Heart left ventricle (tissue), 16 donors: ENCODE measurements around the gene STYX. TPM values are rescaled to one million over a fixed set of nuclear protein-coding genes. Genes with fewer than 3 reads are reported as not detected.
"Not testable (repeated sequence)": the region's sequence is repeated elsewhere in the genome, so short reads cannot be mapped to it uniquely, and the experiment has no call there.

Experiments used
- ATAC-seq, 4 donors: fragments of 200-7000 bp; cut with Tn5 transposase; one replicate each; pipeline ENCODE4 v1.9.1; 2020 to 2022; ENCODE audit warnings: moderate library complexity in 4 of 4, mild to moderate bottlenecking in 3 of 4, moderate number of reproducible peaks in 1 of 4
- DNase-seq, 5 donors: peaks; one replicate each; pipeline ENCODE4 v3.0.0-alpha.2; 2020
- H3K27ac ChIP-seq, 12 donors: fragments of 200-600 bp; sonication (generic) in 4 of 12; one replicate each; pipeline versions ENCODE4 v1.5.0 to v1.8.0; 2016 to 2022; ENCODE audit warnings: mild to moderate bottlenecking in 2 of 12
- H3K27me3 ChIP-seq, 9 donors: fragments of 200-600 bp; sonication (generic) in 2 of 9; one replicate each; pipeline versions ENCODE4 v1.5.1 to v1.8.0; 2016 to 2022; ENCODE audit warnings: mild to moderate bottlenecking in 3 of 9
- H3K36me3 ChIP-seq, 9 donors: fragments of 200-600 bp; sonication (generic) in 2 of 9; one replicate each; pipeline versions ENCODE4 v1.5.0 to v1.8.0; 2018 to 2022; ENCODE audit warnings: mild to moderate bottlenecking in 2 of 9
- H3K4me1 ChIP-seq, 12 donors: fragments of 200-600 bp; sonication (generic) in 4 of 12; one replicate each; pipeline versions ENCODE4 v1.5.0 to v1.8.0; 2016 to 2022; ENCODE audit warnings: mild to moderate bottlenecking in 3 of 12
- H3K4me3 ChIP-seq, 12 donors: fragments of 200-600 bp; sonication (generic) in 4 of 12; one replicate each; pipeline versions ENCODE4 v1.5.0 to v1.8.0; 2017 to 2022; ENCODE audit warnings: mild to moderate bottlenecking in 9 of 12, moderate library complexity in 4 of 12
- H3K9me3 ChIP-seq, 12 donors: fragments of 200-600 bp; sonication (generic) in 4 of 12; one replicate each; pipeline versions ENCODE4 v1.5.0 to v1.8.0; 2016 to 2022; ENCODE audit warnings: mild to moderate bottlenecking in 1 of 12
- POLR2A ChIP-seq, 2 donors: fragments of 450-650 bp; IDR thresholded peaks; one replicate each; pipeline ENCODE4 v1.6.1; 2017; ENCODE audit warnings: antibody characterized with exemption in 2 of 2, mild to moderate bottlenecking in 2 of 2, moderate library complexity in 2 of 2
- WGBS, 4 donors: extraction: QIAGEN DNeasy Blood & Tissue Kit in 2 of 4; methylation state at CpG; one replicate each; pipeline versions ENCODE4 v1.1.5 to v1.1.7; 2013 to 2018; 5-methylcytosine and 5-hydroxymethylcytosine counted together
- intact Hi-C, 10 donors: fragments of 100-400 bp; cut with DNase I; formaldehyde crosslinking; loops; one replicate each; pipeline versions ENCODE4 v1.11.1 to v1.14.2; 2022
- polyA plus RNA-seq, 2 donors: library from polyadenylated mRNA; stranded (reverse); fragments of 200-250 nt; gene quantifications; one replicate each; pipeline ENCODE4 v1.2.3, GENCODE V29; 2013
- total RNA-seq, 9 donors: library from RNA; depleted of rRNA in 2 of 9; stranded (reverse); fragments of >200 nt in 2 of 9; fragmentation: NEBNext Ultra II Directional in 3 of 9; extraction: Animal tissue kit (Norgen Biotek cat#: 25700) in 3 of 9; gene quantifications; one replicate each; pipeline versions ENCODE4 v1.1.0 to v1.2.4, GENCODE V29; 2016 to 2023
- TF ChIP-seq, protein P1 (sequence below), 12 donors: fragments of 200-600 bp; sonication (generic) in 4 of 12; IDR thresholded peaks; one replicate each; pipeline versions ENCODE4 v1.5.0 to v1.8.0; 2018 to 2022; ENCODE audit warnings: antibody characterized with exemption in 12 of 12, mild to moderate bottlenecking in 5 of 12
- donor health status: ischemic (EF 13 %, LVEDD 7.1; RV severe dilation, severe dysfunction).
- donor health status: healthy with polysubstance abuse.
- donor health status: DM: no; HTN: yes; CAD: no.
- donor health status: DM: no; HTN: no; CAD: no.
- donor health status: ischemic (EF 25% LVEDD 6.9; RV normal size, moderate dysfunction).
- donor health status: ischemic (EF 25% LVEDD 5.7; RV mildly dilated, moderate dysfunction).
- donor health status: healthy.
- donor health status: DM: yes; HTN: yes; CAD: no.
- donor health status: ischemic (EF 35%, LVEDD 5.7; RV mildly dilated, moderate dysfunction).
- donor health status: nonischemic (EF 11% LVEDD 7.7; RV severe dilation, severe dysfunction).
- donor health status: DM: yes; HTN: yes; CAD: no.
- donor health status: PGD.
- donor health status: ischemic (EF 29% LVEDD 5.4; RV normal size, mild dysfunction).
- donor health status: nonischemic (EF 23%, LVEDD 6.1; RV moderate dilation, normal function).

The STYX gene
- total and polyA plus RNA-seq, 11 donors = 3.5 to 16.5 (median 12.7) TPM

- intact Hi-C loops = no loop called here
- 96% methylated on average over 4 of the region's 4 CpGs for WGBS, 4 donors
- ATAC-seq (no peak), DNase-seq (no peak)
- Histone ChIP-seq H3K9me3 (no peaks in the 10 kb centered on the region), H3K27ac (no peak overlapping the region), H3K27me3 (no peaks in the 10 kb centered on the region), H3K36me3 (peaks cover 2 to 100% (median 98%) of the 10 kb centered on the region in 9 donors), H3K4me3 (no peak overlapping the region), H3K4me1 (peaks cover 0 to 8% (median 0%) of the 10 kb centered on the region in 12 donors)
- TF ChIP-seq POLR2A (IDR thresholded peaks at IDR 0.05) = no peak
- TF ChIP-seq, protein P1, sequence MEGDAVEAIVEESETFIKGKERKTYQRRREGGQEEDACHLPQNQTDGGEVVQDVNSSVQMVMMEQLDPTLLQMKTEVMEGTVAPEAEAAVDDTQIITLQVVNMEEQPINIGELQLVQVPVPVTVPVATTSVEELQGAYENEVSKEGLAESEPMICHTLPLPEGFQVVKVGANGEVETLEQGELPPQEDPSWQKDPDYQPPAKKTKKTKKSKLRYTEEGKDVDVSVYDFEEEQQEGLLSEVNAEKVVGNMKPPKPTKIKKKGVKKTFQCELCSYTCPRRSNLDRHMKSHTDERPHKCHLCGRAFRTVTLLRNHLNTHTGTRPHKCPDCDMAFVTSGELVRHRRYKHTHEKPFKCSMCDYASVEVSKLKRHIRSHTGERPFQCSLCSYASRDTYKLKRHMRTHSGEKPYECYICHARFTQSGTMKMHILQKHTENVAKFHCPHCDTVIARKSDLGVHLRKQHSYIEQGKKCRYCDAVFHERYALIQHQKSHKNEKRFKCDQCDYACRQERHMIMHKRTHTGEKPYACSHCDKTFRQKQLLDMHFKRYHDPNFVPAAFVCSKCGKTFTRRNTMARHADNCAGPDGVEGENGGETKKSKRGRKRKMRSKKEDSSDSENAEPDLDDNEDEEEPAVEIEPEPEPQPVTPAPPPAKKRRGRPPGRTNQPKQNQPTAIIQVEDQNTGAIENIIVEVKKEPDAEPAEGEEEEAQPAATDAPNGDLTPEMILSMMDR (IDR thresholded peaks at IDR 0.05) = no peak
Observed at GRCh38 chr14:52723514-52724359, 6.2 kb upstream of the STYX start.

DNA sequence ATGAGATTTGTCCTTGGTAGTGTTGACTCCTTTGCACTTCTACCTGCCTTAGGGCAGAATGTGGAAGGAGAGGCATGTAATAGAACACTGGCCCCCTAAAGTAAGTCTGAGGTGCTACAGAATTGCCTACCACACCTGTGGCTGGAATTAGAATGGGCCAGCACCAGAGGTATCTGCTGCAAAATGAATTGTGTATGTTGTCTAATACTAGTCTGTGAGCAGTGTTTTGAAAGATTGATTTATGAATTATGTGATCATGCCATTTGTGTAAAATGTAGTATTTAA lies 5.7 kb upstream of the STYX start:
- Histone ChIP-seq H3K27me3 (no peaks in the 10 kb centered on the region), H3K27ac (no peak overlapping the region), H3K4me3 (no peak overlapping the region), H3K36me3 (peaks cover 2 to 100% (median 94%) of the 10 kb centered on the region in 9 donors), H3K9me3 (no peaks in the 10 kb centered on the region), H3K4me1 (peaks cover 0 to 8% (median 1%) of the 10 kb centered on the region in 12 donors)
- ATAC-seq = no peak
- no peak for DNase-seq
- TF ChIP-seq, protein P1 (IDR thresholded peaks at IDR 0.05) = no peak
- no peak for TF ChIP-seq POLR2A (IDR thresholded peaks at IDR 0.05)
- intact Hi-C loops = no loop called here

DNA sequence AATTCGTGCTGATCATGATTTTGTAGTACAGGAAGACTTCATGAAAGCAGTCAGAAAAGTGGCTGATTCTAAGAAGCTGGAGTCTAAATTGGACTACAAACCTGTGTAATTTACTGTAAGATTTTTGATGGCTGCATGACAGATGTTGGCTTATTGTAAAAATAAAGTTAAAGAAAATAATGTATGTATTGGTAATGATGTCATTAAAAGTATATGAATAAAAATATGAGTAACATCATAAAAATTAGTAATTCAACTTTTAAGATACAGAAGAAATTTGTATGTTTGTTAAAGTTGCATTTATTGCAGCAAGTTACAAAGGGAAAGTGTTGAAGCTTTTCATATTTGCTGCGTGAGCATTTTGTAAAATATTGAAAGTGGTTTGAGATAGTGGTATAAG lies 2.5 kb upstream of the STYX start:
- H3K4me1 ChIP-seq = peaks cover 0 to 17% (median 12%) of the 10 kb centered on the region in 12 donors
- H3K4me3 ChIP-seq, H3K27me3 ChIP-seq, DNase-seq, intact Hi-C loops, H3K27ac ChIP-seq, ATAC-seq, H3K9me3 ChIP-seq: not testable (repeated sequence)
- H3K36me3 ChIP-seq = peaks cover 2 to 68% (median 62%) of the 10 kb centered on the region in 9 donors
- WGBS, 4 donors = 95 to 98% (median 97%) methylated on average over 2 of the region's 2 CpGs

DNA sequence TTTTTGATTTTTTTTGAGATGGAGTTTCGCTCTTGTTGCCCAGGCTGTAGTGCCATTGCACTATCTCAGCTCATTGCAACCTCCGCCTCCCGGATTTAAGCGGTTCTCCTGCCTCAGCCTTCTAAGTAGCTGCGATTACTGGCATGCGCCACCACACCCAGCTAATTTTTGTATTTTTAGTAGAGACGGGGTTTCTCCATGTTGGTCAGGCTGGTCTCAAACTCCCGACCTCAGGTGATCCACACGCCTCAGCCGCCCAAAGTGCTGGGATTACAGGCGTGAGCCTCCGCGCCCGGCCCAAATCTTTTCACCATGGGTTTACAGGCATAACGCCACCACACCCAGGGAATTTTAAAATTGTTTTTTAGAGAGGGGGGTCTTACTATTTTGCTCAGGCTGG lies 931 bp upstream of the STYX start:
- intact Hi-C loops = loop anchor here in 2 of 10 donors (2.0 kb wide), 1 partner anchor 22 kb away; the partner anchor contains the start of gene PSMC6 (in 2 of the 2)
- H3K4me1 ChIP-seq = peaks cover 0 to 17% (median 7%) of the 10 kb centered on the region in 12 donors
- DNase-seq, H3K4me3 ChIP-seq, H3K9me3 ChIP-seq, ATAC-seq, H3K27me3 ChIP-seq: not testable (repeated sequence)
- H3K27ac ChIP-seq = peak overlapping the region in 9 of 12 donors; percentile 17 to 94 (median 70)
- WGBS, 4 donors = 91 to 95% (median 93%) methylated on average over 15 of the region's 15 CpGs
- peaks cover 2 to 60% (median 47%) of the 10 kb centered on the region in 9 donors for H3K36me3 ChIP-seq

DNA sequence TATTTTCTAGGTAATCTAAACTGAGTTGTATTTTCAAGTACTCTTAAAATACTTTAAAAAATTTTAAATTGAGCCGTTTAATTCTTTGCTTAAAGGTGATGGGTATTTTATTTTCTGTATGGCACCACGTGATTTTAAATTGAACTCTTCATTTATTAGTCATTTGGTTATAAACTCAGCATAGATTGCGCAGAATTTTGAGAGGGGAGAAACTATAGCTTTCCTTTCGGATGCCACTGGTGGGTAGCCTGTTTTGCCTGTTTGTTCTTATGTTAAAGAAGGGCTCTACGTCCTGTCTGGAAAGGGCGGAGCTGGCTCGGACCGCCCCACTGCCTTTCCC lies 411 bp upstream of the STYX start:
- no peaks in the 10 kb centered on the region for H3K9me3 ChIP-seq
- ATAC-seq = no peak
- WGBS, 4 donors = 1 to 5% (median 3%) methylated on average over 8 of the region's 8 CpGs
- no peaks in the 10 kb centered on the region for H3K27me3 ChIP-seq
- no peak for TF ChIP-seq POLR2A (IDR thresholded peaks at IDR 0.05)
- TF ChIP-seq, protein P1 (IDR thresholded peaks at IDR 0.05) = no peak
- DNase-seq = no peak
- H3K27ac ChIP-seq = peak overlapping the region in 11 of 12 donors; percentile 17 to 94 (median 70)
- peak overlapping the region in 11 of 12 donors; percentile 20 to 99 (median 95) for H3K4me3 ChIP-seq
- intact Hi-C loops = loop anchor here in 2 of 10 donors (2.0 kb wide), 1 partner anchor 23 kb away; the partner anchor contains the start of gene PSMC6 (in 2 of the 2)
- H3K36me3 ChIP-seq = peaks cover 0 to 55% (median 42%) of the 10 kb centered on the region in 9 donors
- peaks cover 0 to 17% (median 7%) of the 10 kb centered on the region in 12 donors for H3K4me1 ChIP-seq
